IPS DF 19.7 (cell line): ENCODE results near the gene WBP1L.
"Not testable (repeated sequence)": the region's sequence is repeated elsewhere in the genome, so short reads cannot be mapped to it uniquely, and the experiment has no call there.

Source experiments
- DNase-seq: peaks from one replicate; pipeline ENCODE4 v3.0.0-alpha.2; 2013; ENCODE audit warnings: low read depth, low spot score

The WBP1L gene

DNA sequence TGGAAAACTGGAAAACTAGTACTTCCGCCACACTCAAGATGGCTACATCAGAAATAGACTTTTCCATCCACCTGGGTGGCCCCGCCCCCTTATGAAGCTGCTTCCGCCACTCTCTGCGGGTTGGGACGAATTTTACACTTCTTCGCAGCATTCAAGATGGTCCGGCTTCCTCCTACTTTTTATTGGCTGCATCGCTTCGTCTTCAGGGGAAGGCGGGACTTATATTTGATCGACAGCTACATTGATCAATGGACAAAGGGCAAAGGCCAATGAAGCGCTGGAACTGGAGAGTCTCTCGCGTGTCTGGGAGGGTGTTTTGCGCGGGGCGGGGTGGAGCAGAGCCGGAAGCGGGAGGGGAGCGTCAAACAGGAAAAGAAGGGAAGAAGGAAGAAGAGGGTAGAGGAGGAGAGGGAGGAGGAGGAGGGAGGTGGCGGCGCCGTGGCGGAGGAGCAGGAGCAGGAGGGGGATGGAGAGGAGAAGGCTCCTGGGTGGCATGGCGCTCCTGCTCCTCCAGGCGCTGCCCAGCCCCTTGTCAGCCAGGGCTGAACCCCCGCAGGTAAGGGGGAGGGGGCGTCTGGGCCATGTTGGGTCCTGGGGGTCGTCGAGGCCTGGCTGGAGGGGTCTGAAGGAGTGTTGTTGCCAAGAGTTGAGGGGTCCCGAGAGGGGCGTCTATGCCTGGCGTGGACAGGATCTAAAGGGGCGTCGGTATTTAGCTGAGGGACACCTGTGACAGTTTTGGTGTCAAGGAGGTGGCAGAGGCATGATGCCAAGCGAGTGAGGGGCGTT lies at the start of gene WBP1L:
Gene WBP1L, plus strand, starts transcription at position 361 of the 786 bp plus-strand sequence. Its CDS starts 106 bp downstream, at position 467.
- peak; percentile 98 for DNase-seq

DNA sequence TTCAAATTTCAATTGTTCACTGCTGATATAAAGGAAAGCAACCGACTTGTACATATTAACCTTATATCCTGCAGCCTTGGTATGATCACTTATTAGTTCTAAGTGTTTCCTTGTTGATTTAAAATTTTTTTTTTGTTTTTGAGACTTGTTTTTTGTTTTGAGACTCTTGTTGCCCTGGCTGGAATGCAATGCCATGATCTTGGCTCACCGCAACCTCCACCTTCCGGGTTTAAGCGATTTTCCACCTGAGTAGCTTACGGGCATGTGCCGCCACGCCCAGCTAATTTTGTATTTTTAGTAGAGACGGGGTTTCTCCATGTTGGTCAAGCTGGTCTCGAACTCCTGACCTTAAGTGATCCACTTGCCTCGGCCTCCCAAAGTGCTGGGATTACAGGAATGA lies 48.3 kb upstream of the WBP1L start:
- not testable (repeated sequence) for DNase-seq

DNA sequence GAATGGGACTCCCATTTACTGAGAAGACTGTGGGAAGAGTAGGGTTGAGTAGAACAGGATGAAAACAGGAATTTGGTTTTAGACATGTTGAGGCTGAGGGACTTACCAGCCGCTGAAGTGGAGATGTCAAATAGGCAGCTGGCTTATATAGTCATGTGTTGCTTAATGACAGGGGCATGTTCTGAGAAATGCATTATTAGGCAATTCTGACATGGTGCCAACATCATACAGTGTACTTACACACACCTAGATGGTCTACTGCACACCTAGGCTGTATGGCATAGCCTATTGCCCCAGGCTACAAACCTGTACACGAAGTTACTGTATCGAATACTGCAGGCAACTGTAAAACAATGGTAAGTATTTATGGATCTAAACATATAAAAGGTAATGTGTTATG lies 47.0 kb upstream of the WBP1L start:
- DNase-seq, result no peak

DNA sequence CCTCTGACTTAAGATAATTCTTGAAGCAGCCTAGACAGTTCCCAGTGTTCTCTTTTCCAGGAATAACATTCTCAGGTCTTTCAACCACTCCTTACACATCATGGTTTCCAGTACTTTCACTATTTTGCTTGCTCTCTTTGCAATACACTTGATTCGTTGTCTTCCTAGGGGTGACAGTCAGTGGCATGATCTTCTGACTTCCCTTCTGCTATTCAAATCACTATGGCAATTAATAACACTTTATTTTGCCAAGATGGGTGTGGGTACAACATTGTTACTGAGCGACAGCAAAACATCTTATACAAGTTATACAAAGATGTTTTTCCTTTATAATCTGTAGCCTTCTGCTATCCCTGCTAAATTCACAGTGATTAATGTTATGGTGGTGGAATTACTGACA lies 44.9 kb upstream of the WBP1L start:
- DNase-seq, result no peak

DNA sequence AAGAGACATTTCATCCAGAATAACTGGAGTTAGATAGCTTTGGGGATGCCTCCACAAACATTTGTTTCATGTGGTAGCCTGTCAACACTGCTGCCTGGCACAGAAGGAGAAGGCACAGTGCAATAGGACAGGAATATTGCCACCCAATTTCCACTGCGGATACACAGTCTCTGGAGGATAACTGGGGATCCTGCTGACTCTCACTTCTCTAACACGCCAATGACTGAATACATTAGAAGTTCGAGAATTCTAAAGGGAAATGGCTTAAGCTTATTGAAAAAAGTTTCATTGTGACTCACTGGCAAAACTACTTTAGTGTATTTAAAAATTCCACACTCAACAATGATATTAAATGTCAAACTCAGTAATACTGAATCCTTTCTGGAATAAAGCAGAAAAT lies 42.5 kb upstream of the WBP1L start:
- DNase-seq, result no peak

DNA sequence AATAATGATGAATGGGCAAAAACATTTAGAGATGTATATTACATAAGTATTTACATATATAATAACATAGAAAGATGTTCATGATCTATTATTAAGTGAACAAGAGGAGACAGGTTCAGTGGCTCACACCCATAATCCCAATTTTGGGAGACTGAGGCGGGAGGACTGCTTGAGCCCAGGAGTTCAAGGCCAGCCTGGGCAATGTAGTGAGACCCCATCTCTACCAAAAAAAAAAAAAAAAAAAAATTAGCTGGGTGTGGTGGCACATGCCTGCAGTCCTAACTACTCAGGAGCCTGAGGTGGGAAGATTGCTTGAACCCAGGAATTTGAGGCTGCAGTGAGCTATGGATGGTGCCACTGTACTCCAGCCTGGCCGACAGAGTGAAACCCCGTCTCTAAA lies 42.0 kb upstream of the WBP1L start:
- DNase-seq, result no peak

DNA sequence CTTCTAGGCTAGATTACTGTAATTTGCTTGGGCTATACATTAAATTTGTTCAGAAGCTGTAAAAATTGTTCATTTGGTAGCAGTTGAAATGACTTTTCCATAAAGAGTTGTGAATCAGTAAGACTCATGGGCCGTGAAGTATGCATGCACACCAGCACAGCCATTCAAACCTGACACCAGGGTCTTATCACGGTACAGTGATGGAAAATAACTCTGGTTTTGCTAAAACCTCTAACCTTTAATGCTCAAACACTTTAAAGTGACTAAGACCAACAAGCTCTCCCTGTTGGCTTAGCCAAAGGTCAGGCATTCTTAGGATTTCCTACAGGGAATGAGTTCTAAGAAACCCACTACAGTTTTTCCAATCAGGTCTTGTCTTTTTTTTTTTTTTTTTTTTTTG lies 41.0 kb upstream of the WBP1L start:
- DNase-seq, result no peak

DNA sequence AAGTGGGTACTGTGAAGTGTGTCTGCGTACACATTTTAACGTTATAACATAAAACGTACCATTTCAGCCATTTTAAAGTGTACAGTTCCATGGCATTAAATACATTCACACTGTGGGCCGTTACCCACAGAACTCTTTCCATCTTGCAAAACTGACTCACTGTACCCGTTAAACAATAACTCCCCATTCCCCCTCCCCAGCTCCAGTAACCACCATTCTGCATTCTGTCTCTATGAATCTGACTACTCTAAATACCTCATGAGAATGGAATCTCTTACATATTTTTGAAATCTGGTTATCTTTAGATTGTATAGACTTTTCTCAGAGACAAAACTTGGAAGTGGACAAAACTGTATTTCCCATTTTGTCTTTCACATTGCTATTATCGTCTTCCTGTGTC lies 38.8 kb upstream of the WBP1L start:
- no peak for DNase-seq

DNA sequence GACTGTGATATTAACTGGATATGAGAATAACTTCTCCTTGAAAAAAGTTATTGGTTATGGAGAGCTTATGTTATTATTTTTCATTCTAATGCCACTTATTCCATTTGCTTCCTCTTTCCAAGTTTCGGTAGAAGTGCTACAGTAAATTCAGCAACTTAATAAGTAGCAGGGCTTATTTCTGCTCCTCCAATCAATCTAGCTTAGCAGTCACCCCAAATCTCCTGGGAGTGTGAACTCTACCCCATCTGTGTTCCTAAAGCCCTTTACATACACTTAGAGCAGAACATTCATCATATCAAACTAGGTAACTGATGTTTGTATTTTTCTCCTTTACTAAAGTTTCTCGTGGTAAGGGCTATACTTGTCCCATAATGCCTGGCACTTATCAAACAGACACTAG lies 38.2 kb upstream of the WBP1L start:
- no peak for DNase-seq

DNA sequence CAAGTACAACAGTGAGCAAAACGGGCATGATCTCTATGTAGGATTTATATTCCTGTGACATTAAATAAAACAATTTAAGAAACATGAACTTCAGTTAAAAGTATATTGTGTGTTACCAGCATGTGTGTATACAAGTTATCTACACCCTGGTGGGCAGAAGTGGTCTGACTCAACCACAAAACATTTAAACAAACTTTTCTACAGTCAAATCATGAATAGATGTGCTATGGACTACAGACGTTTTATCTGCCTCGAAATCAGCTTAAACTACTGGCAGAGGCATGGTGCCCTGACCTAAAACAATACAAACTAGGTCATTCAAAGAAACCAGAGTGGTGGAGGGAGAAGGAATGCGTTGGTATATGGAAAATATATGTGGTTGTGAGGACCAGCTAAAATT lies 33.1 kb upstream of the WBP1L start:
- DNase-seq, result no peak

DNA sequence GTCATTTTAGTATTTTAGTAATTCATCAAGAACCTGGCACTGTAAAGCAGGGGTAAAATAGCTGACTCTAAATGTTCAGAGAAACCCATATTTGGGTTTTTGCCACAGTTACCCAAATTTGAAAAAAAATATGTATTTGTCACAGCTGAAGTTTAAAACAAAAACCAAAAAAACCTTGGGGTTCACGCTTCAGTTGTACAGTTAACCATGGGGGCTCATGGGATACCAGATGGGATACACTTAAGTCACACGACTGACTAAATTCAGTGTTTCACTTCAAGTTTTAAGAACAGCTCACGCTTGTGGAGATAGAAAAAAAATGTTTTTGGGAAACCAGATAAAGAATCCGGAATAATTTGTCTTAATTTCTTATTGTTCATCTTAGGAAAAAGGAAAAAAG lies 31.7 kb upstream of the WBP1L start:
- no peak for DNase-seq

DNA sequence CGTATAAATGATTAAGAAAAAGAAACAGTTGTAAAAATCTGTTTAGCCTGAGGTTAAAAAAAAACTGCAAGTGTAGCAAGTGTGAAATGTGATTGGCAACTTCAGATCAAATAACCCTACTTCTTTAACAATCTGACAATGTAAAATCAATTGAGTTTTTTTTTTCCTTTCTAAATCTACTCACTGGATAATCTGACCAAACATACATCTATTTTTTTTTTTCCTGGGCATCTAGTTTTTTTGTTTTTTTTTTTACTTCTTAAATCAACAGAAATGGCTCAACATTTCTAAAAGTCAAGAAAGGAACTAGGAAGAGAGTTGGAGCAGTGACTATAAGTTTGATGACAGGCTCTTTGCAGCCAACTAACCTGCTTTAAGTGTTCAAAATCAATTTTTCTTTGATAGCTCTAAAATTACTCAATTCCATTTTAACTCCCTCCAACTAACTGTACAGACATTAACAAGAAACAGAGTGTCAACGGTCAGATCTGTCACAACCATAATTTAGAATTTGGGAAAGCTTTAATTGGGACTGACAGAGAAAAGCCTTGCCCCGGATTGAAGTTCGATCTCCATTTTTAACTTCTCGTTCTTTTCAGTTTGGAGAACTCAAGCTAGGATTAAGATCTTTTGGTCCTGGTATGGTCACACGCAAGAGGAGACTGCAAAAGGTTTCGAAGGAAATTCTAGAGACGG lies 30.8 kb upstream of the WBP1L start:
- no peak for DNase-seq

DNA sequence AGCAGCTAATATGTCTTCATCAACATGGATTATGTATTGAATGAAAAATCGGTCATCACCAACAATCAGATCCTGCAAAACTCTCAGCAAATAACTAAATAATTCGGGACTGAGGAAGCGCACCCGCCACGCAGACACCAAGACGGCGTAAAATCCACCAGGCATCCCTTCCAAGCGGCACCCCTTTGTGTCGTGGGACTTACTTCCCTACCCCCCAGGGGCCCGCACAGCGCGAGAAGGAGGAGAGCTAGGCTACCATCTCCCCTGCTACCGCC lies 30.3 kb upstream of the WBP1L start:
- no peak for DNase-seq

DNA sequence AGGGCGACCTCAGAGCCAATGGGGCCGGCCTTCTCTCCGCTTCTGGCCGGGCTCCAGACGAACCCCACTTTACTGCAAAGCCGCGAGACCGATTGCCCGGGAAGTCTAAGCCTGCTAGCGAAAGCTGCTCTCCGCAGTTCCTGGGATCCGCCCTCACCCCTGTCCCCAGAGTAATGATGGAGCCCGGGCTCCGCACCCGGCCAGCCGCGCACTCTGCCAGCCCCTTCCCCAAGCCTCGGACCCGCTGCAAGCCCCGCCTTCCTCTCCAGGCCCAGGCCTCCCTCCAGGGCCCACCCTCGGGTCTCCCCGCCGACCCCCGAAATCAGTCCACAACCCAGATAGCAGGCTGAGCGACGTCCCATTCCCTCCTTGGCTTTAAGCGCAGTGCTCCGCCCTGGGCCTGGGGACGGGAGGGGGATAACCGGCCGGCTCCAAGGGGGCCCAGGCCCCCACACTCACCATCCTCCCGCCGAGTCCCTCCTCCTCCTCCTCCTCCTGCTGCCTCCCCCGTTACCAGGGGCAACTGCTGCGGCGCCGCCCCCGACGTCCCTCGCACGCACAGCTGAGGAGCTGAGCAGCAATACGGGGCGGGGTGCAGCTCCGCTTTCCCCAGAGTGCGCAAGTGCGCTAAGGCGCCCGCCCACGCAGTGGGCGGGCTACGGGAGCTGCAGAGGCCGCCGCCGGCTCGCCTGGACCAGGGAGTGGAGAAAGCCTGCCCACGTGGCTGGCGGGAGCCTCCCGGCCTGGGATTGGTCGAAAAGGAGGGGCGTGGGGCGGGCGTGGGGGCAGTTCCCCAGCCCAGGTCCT lies 29.7 kb upstream of the WBP1L start, which contains the start of gene ARL3:
Gene ARL3, minus strand, starts transcription at position 584 of the 807 bp plus-strand sequence. Its CDS starts 122 bp downstream, at position 462.
- DNase-seq, result peak; percentile 89

DNA sequence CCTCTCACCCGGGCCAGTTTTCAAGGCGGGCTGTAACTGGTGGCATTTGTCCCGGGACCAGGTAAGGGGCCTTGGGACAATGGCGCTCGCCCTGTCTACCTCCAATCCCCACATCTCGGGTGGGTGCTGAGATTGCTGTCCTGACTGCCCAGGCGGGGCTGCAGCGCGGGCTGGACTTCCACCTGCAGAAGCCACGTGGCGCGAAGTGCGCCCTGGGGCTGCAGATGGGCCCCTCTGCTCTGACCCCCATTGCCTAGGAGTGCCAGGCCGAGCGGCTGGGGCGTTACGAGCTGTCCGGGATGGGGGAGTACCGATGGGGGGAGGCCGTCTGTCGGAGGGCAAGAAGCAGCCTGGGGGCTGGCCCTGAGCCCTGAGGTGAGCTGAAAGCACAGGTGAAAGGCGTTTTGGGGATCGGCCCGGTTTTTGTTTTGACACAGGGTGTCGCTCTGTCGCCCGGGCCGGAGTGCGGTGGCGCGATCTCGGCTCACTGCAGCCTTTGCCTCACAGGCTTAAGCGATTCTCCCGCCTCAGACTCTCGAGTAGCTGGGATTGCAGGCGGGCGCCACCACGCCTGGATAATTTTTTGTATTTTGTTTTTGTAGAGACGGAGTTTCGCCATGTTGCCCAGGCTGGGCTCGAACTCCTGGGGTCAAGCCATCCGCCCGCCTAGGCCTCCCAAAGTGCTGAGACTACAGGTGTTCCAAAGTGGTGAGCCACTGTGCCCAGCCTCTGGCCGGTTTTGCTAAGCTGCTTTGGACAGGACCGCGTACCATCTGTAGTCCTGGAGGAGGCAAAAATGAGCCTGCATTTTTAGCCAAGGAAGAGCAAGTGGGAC lies 28.9 kb upstream of the WBP1L start, which contains the start of gene SFXN2:
Gene SFXN2, plus strand, starts transcription at position 16 of the 835 bp plus-strand sequence. CDS start 12,001 bp downstream, outside the sequence.
- DNase-seq, result no peak

DNA sequence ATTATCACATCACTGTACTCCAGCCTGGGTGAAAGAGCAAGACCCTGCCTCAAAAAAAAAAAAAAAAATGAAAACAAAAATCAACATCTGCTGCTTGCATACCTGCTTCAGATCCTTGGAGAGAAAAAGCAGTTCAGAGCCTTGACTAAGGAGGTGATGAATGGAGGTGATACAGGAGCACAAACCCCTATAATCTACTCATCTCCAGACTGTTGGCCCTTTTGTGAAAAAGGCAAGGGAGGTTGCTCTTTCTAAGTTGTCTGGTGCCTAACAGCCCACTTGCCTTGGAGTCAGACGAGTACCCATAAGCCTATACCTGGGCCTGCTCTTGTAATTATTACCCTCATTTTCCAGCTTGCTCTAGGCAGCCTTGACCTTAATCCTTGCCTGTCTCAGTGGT lies 27.9 kb upstream of the WBP1L start:
- DNase-seq, result no peak

DNA sequence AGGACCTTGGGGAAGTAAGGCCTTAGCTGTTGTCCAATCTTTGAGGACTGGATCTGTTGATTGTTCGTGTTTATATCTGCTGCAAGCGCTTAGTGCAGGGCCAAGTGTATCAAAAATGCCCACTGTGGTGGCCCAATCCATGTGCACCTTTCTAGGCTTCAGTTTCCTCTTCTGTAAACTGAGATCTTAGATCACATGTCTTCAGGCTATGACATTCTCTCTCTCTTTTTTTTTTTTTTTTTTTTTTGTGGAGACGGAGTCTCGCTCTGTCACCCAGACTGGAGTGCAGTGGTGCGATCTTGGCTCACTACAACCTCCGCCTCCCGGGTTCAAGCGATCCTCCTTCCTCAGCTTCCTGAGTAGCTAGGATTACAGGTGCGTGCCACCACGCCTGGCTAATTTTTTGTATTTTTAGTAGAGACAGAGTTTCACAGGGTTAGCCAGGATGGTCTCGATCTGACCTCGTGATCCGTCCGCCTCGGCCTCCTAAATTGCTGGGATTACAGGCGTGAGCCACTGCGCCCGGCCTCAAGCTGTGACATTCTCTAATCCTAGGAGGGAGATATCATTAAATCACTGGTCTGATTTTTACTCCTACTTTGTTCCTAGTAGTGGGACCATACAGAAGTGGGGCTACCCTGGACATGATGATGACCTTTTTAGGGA lies 26.7 kb upstream of the WBP1L start:
- not testable (repeated sequence) for DNase-seq

DNA sequence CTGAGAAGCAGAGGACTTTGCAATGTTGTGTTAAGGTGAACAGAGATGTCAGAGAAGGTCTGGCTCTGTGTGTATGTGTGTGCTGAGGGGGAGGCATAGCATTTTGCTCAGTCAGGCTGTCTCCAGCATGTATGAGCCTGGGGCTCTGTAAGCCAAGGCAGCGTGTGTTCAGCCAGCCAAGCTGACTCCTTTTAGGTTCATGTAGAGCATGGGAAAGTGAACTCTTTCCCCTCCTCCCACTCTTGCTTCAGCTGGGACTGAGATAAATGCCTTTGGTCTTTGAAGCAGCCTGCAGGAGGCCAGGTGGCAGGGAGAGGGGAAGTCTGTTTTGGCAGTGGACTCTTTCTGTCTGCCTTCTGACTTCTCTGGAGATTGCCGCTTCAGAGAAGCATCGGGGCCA lies 25.5 kb upstream of the WBP1L start:
- peak; percentile 56 for DNase-seq

DNA sequence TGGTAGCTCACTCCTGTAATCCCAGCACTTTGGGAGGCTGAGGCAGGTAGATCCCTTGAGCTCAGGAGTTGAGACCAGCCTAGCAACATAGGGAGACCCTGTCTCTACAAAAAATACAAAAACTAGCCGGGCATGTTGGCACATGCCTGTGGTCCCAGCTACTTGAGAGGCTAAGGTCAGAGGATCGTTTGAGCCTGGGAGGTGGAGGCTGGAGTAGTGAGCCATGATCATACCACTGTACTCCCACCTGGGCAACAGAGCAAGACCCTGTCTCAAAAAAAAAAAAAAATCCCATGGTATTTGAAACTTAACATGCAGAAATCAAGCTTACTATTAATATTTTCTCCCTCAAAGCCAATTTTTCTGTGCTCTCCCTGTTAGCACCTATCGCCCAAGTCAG lies 23.4 kb upstream of the WBP1L start:
- DNase-seq, result no peak

DNA sequence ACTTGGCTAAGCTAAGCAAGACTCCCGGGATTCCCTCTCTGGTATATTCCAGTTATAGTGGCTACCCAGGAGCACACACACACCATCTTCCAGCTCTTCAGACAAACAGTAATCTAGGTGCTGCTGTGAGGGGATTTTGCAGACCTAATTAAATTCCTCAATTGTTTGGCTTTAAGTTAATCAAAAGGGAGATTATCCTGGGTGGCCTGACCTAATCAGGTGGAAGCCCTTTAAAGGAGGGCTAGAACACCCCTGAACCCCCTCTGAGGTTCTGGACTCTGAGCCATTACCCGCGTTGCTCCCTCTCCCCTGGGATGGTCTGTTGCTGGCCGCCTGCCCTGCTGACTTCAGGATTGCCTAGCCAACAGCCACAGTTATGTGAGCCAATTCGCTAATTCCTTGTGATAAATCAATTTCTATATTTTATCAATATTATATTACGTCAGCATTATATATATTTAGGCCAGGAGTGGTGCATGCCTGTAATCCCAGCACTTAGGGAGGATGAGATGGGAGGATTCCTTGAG lies 22.9 kb upstream of the WBP1L start:
- DNase-seq, result no peak

DNA sequence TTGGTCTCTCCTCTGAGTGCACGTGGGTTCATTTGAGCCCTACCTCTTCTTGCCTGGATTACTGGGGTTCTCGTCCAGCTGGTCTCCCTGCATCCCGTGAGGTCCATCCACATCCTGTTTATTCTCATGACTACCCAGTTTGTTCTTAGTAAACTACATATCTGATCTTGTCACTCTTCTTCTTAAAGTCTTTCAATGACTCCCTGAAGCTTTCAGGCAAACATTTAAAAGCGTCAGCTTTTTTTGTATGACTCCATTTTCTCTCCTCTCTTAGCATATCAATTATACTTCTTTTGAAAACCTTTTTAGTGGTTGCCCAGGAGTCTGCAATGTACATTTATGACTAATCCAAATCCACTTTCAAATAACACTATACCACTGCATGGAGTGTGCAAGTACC lies 21.8 kb upstream of the WBP1L start:
- DNase-seq, result no peak
